GM12865 (cell line): ENCODE data around the gene PRSS33.

ENCODE experiments used
- DNase-seq: peaks from one replicate; pipeline ENCODE4 v3.0.0; 2010; ENCODE audit warnings: low read depth
- H3K4me3 ChIP-seq: 2 replicates; pipeline ENCODE4 v1.5.1; 2011; ENCODE audit warnings: mild to moderate bottlenecking, low read depth, low read length, control low read depth
- TF ChIP-seq, protein P1 (sequence below): IDR thresholded peaks from 2 replicates; pipeline ENCODE4 v1.5.1; 2011; ENCODE audit warnings: low read length, control low read depth, low read depth, inconsistent platforms; ENCODE audit not compliant: insufficient read depth; ENCODE audit errors: missing control alignments

PRSS33 gene

DNA sequence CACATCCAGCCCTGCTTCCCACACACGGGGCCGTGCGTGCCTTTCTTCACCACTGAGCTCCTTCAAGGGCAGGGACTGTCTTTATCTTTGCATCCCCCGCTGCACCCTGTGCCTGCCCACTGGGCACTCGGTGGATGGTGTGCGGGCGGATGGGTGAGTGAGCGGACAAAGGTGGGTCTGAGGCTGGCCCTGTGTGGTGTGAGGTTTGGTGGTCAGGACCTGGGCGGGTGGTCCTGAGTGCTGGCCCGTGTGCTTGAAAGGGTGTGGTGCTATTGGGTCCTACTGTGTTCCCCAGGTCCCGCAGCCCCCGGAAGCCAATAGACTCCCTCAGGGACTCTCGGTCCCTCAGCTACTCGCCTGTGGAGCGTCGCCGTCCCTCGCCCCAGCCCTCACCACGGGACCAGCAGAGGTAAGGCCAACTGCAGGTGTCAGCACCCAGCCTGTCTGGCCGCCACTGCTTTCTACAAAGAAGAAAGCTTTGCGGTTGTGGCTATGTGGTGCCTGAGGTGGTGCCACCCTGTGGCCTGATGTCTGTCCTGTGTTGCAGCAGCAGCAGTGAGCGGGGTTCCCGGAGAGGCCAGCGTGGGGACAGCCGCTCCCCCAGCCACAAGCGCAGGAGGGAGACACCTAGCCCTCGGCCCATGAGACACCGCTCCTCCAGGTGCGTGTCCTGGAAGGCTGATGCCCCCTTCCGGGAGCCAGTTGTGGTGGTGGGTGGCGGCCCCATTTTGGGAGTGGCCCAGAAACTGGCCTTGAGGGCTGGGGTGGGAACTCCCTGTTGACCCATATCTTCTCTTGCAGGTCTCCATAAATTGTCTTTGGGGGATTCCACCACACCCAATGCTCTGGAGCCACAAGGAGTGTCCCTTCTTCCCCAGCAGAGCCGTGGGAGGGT, 17.1 kb downstream of the PRSS33 start:
- peak; percentile 47 for DNase-seq
- TF ChIP-seq, protein P1, sequence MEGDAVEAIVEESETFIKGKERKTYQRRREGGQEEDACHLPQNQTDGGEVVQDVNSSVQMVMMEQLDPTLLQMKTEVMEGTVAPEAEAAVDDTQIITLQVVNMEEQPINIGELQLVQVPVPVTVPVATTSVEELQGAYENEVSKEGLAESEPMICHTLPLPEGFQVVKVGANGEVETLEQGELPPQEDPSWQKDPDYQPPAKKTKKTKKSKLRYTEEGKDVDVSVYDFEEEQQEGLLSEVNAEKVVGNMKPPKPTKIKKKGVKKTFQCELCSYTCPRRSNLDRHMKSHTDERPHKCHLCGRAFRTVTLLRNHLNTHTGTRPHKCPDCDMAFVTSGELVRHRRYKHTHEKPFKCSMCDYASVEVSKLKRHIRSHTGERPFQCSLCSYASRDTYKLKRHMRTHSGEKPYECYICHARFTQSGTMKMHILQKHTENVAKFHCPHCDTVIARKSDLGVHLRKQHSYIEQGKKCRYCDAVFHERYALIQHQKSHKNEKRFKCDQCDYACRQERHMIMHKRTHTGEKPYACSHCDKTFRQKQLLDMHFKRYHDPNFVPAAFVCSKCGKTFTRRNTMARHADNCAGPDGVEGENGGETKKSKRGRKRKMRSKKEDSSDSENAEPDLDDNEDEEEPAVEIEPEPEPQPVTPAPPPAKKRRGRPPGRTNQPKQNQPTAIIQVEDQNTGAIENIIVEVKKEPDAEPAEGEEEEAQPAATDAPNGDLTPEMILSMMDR: no peak
- no peak overlapping the region for H3K4me3 ChIP-seq

DNA sequence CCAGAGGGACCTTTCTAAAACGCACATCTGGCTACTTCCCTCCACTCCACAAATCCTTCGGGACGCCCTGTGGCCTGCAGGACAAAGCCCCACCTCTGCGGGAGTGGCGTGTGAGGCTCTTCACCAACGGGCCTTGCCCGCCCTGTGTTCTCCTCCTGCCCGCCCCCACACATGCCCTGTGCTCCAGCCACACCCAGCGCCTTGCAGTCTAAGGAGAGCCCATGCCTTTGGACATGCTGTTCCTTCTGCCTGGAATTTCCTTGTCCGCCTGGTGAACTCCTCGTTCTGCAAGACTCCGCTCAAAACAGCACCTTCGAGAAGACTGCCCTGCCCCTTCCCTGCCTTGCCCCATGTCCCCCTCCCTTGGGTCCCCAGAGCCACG, 17.7 kb downstream of the PRSS33 start:
- no peak overlapping the region for H3K4me3 ChIP-seq
- no peak for DNase-seq
- TF ChIP-seq, protein P1: no peak

DNA sequence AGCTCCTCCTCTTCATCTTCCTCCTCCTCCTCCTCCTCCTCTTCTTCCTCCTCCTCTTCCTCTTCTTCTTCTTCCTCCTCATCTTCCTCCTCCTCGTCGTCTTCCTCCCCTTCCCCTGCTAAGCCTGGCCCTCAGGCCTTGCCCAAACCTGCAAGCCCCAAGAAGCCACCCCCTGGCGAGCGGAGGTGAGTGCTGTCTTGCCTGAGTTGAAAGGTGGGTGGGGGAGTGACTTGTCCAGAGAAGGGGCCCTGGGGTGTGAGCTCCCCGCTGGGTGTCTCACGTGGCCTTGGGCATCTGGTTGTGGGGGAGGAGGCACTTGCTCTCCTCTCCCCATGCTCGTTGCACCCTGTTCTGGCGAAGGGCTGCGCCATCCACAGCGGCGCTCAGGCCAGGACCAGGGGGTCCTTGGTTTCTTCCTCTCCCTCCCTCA, 18.2 kb downstream of the PRSS33 start:
- no peak for DNase-seq
- TF ChIP-seq, protein P1: no peak
- H3K4me3 ChIP-seq: no peak overlapping the region

GRCh38 chr16:2768403-2769089, 18.8 kb downstream of the PRSS33 start:
- TF ChIP-seq, protein P1: no peak
- DNase-seq: no peak
- H3K4me3 ChIP-seq: no peak overlapping the region

GRCh38 chr16:2767891-2768290, 19.5 kb downstream of the PRSS33 start:
- no peak for DNase-seq
- no peak overlapping the region for H3K4me3 ChIP-seq

GRCh38 chr16:2767140-2767731, 20.1 kb downstream of the PRSS33 start:
- no peak for DNase-seq
- H3K4me3 ChIP-seq: no peak overlapping the region
- TF ChIP-seq, protein P1: no peak

More at GRCh38 chr16:2767891-2768290, 19.5 kb downstream of the PRSS33 start:
- TF ChIP-seq, protein P1: no peak
